GOT3 (cell line): ENCODE data around the gene PATL2.
"Not testable (repeated sequence)": the region's sequence is repeated elsewhere in the genome, so short reads cannot be mapped to it uniquely, and the experiment has no call there.

Source experiments
- DNase-seq: peaks from one replicate; lab custom pipeline; 2025; ENCODE audit warnings: mixed read lengths; lab: John Stamatoyannopoulos, UW

Gene PATL2

GRCh38 chr15:44711096-44711742 is at the start of gene PATL2, which contains the start of gene B2M:
TSS of gene PATL2 (minus strand) at chr15:44711323. CDS start at chr15:44676490, 34,833 bp downstream.
TSS of gene B2M (plus strand) at chr15:44711517. CDS start at chr15:44711547, 30 bp downstream.
- peak; percentile 93 for DNase-seq

DNA sequence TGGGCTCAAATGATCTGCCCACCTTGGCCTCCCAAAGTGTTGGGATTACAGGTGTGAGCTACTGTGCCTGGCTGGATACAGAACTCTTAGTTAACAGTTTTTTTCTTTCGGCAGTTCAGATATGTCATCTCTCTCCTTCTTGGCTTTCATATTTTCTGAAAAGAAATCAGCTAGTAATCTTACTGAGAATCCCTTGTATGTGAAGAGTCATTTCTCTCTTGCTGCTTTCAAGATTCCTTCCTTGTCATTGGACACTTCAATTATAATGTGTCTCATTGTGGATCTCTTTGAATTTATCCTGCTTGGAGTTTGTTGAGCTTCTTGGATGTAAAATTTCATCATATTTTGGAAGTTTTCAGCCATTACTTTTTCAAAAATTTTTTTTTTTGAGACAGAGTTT is 42.2 kb upstream of the PATL2 start:
- no peak for DNase-seq

DNA sequence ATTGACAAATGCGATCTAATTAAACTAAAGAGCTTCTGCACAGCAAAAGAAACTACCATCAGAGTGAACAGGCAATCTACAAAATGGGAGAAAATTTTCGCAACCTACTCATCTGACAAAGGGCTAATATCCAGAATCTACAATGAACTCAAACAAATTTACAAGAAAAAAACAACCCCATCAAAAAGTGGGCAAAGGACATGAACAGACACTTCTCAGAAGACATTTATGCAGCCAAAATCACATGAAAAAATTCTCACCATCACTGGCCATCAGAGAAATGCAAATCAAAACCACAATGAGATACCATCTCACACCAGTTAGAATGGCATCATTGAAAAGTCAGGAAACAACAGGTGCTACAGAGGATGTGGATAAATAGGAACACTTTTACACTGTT is 32.3 kb upstream of the PATL2 start:
- DNase-seq: not testable (repeated sequence)

DNA sequence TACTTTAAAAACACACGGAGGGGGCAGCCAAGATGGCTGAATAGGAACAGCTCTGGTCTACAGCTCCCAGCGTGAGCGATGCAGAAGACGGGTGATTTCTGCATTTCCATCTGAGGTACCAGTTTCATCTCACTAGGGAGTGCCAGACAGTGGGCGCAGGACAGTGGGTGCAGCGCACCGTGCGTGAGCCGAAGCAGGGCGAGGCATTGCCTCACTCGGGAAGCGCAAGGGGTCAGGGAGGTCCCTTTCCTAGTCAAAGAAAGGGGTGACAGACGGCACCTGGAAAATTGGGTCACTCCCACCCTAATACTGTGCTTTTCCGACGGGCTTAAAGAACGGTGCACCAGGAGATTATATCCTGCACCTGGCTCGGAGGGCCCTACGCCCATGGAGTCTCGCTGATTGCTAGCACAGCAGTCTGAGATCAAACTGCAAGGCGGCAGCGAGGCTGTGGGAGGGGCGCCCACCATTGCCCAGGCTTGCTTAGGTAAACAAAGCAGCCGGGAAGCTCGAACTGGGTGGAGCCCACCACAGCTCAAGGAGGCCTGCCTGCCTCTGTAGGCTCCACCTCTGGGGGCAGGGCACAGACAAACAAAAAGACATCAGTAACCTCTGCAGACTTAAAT is 28.2 kb upstream of the PATL2 start:
- not testable (repeated sequence) for DNase-seq

- no peak for DNase-seq
These were observed 27.3 kb upstream of the PATL2 start for GRCh38 chr15:44738340-44738984.

GRCh38 chr15:44736181-44736765 is 25.1 kb upstream of the PATL2 start, which contains the start of gene TRIM69:
TSS of gene TRIM69 (plus strand) at chr15:44736528. CDS start at chr15:44736705, 177 bp downstream.
- DNase-seq: no peak

DNA sequence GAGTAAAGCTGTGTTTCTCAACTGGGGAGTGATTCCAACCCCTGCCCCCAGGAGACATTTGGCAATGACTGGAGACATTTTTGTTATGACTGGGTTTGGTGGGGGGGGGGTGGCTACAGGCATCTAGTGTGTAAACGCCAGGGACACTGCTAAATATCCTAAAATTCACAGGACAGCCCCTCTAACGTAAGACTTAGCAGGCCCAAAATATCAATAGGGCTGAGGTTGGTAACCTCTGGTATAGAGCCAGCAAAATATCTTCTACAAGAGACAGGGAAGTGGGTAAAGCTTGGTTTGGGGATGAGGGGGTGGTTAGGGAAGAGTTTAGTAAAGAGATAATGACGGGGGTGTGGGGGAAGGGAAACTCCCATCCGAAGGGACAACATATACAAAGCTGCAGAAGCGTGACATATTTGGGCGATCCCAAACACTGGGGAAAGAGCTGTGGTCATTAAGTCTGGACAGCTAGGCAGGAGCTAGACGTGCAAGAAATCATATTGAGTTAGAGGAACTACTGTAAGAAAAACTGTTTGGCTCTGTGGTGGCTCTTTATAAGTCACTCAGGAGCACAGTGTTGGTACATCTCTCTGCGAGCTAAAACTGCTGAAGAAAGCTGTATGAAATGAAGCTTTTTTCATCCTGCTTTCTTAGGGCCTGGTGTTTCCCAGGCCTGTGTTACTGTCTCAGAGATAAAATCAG is 24.5 kb upstream of the PATL2 start:
- no peak for DNase-seq

DNA sequence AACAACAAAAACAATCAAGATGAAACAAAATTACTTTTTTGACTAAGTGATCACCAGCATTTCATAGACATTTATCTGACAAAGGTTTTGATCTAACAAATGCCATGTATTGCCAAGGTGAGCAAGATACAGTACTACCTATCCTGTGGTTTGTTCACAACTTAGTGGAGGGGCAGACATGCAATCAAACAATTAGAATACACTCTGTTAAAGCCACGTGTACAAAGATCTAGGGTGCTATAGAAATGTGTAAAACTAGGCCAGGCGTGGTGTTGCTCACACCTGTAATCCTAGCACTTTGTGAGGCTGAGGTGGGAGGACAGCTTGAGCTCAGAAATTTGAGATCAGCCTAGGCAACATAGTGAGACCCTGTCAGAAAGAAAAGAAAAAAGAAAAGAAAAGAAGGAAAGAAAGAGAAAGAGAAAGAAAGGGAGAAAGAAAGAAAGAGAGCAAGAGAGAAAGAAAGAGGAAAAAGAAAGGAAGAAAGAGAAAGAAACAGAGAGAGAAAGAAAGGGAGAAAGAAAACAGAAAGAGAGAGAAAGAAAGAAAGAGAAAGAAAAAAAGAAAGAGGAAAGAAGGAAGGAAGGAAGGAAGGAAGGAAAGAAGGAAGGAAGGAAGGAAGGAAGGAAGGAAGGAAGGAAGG is 23.8 kb upstream of the PATL2 start:
- no peak for DNase-seq

GRCh38 chr15:44729408-44730127 is 18.4 kb upstream of the PATL2 start:
- no peak for DNase-seq

- DNase-seq: peak; percentile 86
These were observed 17.7 kb upstream of the PATL2 start for GRCh38 chr15:44728576-44729407.

- DNase-seq: not testable (repeated sequence)
These were observed 17.1 kb upstream of the PATL2 start for GRCh38 chr15:44728232-44728575.

- no peak for DNase-seq
These were observed 16.5 kb upstream of the PATL2 start for GRCh38 chr15:44727485-44728231.

GRCh38 chr15:44726568-44727484 is 15.7 kb upstream of the PATL2 start:
- DNase-seq: no peak

DNA sequence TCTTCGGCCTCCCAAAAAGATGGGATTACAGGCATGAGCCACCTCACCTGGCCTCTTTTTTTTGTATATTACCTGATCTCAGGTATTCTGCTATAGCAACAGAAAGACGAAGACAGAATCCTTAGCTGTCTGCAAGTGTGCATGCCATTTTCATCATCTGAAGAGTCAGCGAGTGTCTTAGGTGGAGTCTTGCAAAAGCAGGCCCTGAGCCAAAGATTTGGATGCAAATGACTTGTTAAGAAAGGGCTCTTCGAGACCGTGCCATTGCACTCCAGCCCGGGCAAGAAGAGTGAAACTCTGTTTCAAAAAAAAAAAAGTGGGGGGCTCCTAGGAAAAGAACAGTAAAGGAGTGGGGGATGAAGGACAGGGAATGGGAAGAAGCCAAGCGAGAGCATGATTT is 15.0 kb upstream of the PATL2 start:
- no peak for DNase-seq

DNA sequence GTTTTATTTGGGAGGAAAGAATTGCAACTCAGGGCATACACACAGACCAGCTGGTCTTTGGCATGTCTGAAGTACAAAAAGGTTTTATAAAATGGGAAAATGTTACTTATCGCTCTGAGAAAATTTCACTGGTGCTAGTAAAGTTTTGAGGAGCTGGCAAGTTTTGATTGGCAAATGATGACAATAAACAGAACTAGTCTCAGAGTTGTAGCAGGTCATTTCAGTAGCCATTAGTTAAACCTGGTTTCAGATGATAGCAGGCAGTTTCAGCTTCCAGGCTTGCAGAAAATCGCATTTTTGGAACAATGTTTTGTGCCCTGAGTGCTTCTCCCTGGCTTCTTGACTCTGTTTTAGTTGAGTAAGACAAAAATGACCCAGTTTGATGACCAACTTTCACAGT is 10.9 kb upstream of the PATL2 start:
- DNase-seq: no peak

- no peak for DNase-seq
These were observed 9.5 kb upstream of the PATL2 start for GRCh38 chr15:44720460-44721176.

GRCh38 chr15:44720000-44720435 is 8.9 kb upstream of the PATL2 start:
- DNase-seq: not testable (repeated sequence)
